ENCODE results near the gene IMPA2. TPM values are rescaled to one million over a fixed set of nuclear protein-coding genes. Genes with fewer than 3 reads are reported as not detected.
A peak's percentile ranks its signal among the peaks of the same experiment; 100 is the strongest.

The IMPA2 gene
- total and polyA plus RNA-seq, 2 of the 8 experiments (the other 6 are each of a cell fraction or from before 2014, with no cell fraction given): 102 to 140 TPM

GRCh38 chr18:12056884-12057402 is 75.6 kb downstream of the IMPA2 start:
- Histone ChIP-seq H3K9ac (replicated peaks in 1 of 4; ENCODE audit: extremely low read depth in 1 of 4, low read depth in 3 of 4, low read length in 3 of 4) (no peak overlapping the region), H4K5ac (ENCODE audit: insufficient read length, low read depth, low read length) (no peak overlapping the region), H2BK5ac (ENCODE audit: low read depth, low read length) (no peak overlapping the region), H2AFZ (ENCODE audit: low read length) (no peak overlapping the region), H3K4ac (replicated peaks; ENCODE audit: insufficient read length, low read depth, low read length) (no peak overlapping the region), H3K9me3 (ENCODE audit: insufficient read depth in 2 of 2, low read depth in 1 of 2, low read length in 1 of 2) (no peaks in the 10 kb centered on the region; a peak in 1 of 4 replicates), H3K79me2 (ENCODE audit: control insufficient read depth in 1 of 2, insufficient read depth in 2 of 2, low read length in 2 of 2) (no peaks in the 10 kb centered on the region), H2BK20ac (ENCODE audit: low read length) (no peak overlapping the region), H3K4me3 (ENCODE audit: extremely low read depth in 1 of 4, insufficient read depth in 2 of 4, low read depth in 3 of 4, low read length in 4 of 4) (no peak overlapping the region), H3K56ac (replicated peaks; ENCODE audit: insufficient read length, low read depth, low read length) (no peak overlapping the region), H4K91ac (replicated peaks; ENCODE audit: insufficient read length, low read length) (no peak overlapping the region), H2AK5ac (ENCODE audit: low read depth, low read length) (no peak overlapping the region), H4K20me1 (replicated peaks in 1 of 2; ENCODE audit: control insufficient read depth in 1 of 2, insufficient read depth in 2 of 2, low read length in 2 of 2) (no peaks in the 10 kb centered on the region), H3K36me3 (ENCODE audit: control insufficient read depth in 2 of 4, insufficient read depth in 4 of 4, low read length in 3 of 4) (no peaks in the 10 kb centered on the region), H4K8ac (ENCODE audit: extremely low read depth, insufficient read depth, low read length) (peak overlapping the region; percentile 35; the same call in 1 of the 2 replicates), H2BK12ac (ENCODE audit: low read depth, low read length) (no peak overlapping the region), H3K4me2 (ENCODE audit: insufficient read depth in 1 of 2, low read depth in 2 of 2, low read length in 2 of 2) (no peak overlapping the region), H2BK15ac (ENCODE audit: low read length) (no peak overlapping the region), H3K79me1 (ENCODE audit: low read depth, low read length) (no peaks in the 10 kb centered on the region), H3K14ac (ENCODE audit: insufficient read length) (no peak overlapping the region), H3K23me2 (ENCODE audit: low read depth, low read length) (no peaks in the 10 kb centered on the region), H3K27me3 (replicated peaks in 1 of 4; ENCODE audit: control insufficient read depth in 3 of 4, extremely low read depth in 1 of 4, insufficient read depth in 3 of 4, low read length in 3 of 4) (no peaks in the 10 kb centered on the region; a peak in 1 of 7 replicates), H3K27ac (ENCODE audit: low read depth, low read length) (no peak overlapping the region), H2BK120ac (replicated peaks; ENCODE audit: low read depth, low read length) (no peak overlapping the region), H3K18ac (ENCODE audit: extremely low read depth, low read length) (no peak overlapping the region), H3K23ac (ENCODE audit: insufficient read length) (no peak overlapping the region), H3K4me1 (replicated peaks in 1 of 4; ENCODE audit: control insufficient read depth in 3 of 4, insufficient read depth in 4 of 4, low read length in 3 of 4) (no peaks in the 10 kb centered on the region; a peak in 1 of 7 replicates)
- no peak for FAIRE-seq
- no peak for TF ChIP-seq NANOG (IDR thresholded peaks at IDR 0.05; ENCODE audit: insufficient read depth, low read depth, low read length, poor library complexity, severe bottlenecking)
- no peak for TF ChIP-seq CBX8 (IDR thresholded peaks at IDR 0.05; ENCODE audit: borderline replicate concordance, low read depth, low read length)
- TF ChIP-seq SAP30 (IDR thresholded peaks at IDR 0.05; ENCODE audit: insufficient read depth, insufficient replicate concordance, low read length): no peak
- TF ChIP-seq POLR2AphosphoS5 (IDR thresholded peaks at IDR 0.05; ENCODE audit: low read depth, low read length): no peak
- TF ChIP-seq CTCF (IDR thresholded peaks at IDR 0.05; ENCODE audit: control extremely low read depth in 1 of 3, insufficient read depth in 1 of 3, low read depth in 1 of 3, low read length in 3 of 3): no peak
- ChIA-PET POLR2A (ENCODE audit: partially characterized antibody) (no interaction called here), CTCF (ENCODE audit: partially characterized antibody) (interaction anchor here (0.7 to 2.4 kb wide), 9 partner anchors 8 to 402 kb away, joined by 3 to 8 read pairs (median 4); no protein-coding TSS in a partner anchor)
- WGBS, 2 experiments (ENCODE audit: extremely low coverage in 1 of 2, insufficient coverage in 1 of 2, insufficient read length in 1 of 2, insufficient replicate concordance in 2 of 2, low coverage in 1 of 2, low lambda C conversion rate in 2 of 2, missing lambda C conversion rate in 1 of 2): 91% methylated on average over 3 of the region's 14 CpGs; no CpG with 5 or more reads in 1 of the 2 experiments
- no peak for DNase-seq (ENCODE audit: low read depth in 1 of 2, low spot score in 2 of 2)

Measured in H1 (cell line).